ENCODE data around the gene UGT3A2.

DNA sequence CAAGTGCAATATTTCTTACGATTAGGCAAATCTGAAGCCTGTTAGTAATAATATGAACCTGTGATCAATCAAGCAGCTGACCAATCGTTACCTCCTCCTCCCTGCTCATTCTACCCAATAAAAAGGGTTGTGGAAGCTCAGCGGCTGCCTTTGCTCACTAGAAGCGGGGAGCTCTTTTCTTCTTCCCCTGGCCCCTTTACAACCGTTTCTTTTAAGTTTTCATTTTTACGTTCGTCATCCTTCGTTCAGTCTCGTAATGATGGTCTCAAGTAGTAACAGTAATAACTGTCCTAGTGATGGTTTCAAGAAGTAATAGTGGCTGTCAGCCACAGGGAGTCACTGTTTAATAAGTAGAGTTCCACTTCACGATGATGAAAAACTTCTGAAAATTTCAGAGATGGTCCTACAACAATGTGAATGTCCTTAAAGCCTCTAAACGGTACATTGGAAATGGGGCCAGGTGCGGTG, 6.2 kb downstream of the UGT3A2 start:
- TF ChIP-seq EZH2phosphoT487 (IDR thresholded peaks at IDR 0.05; ENCODE audit: low read depth, severe bottlenecking, unreplicated experiment) (no peak), CTCF (IDR thresholded peaks at IDR 0.05; ENCODE audit: poor library complexity) (peak; percentile 34), EZH2 (IDR thresholded peaks at IDR 0.05; ENCODE audit: borderline replicate concordance) (no peak)
